ENCODE results near the gene ACBD3. TPM values are rescaled to one million over a fixed set of nuclear protein-coding genes. Genes with fewer than 3 reads are reported as not detected.

Gene ACBD3
- total and polyA plus RNA-seq, 5 donors: 9.5 to 38.4 (median 26.4) TPM

DNA sequence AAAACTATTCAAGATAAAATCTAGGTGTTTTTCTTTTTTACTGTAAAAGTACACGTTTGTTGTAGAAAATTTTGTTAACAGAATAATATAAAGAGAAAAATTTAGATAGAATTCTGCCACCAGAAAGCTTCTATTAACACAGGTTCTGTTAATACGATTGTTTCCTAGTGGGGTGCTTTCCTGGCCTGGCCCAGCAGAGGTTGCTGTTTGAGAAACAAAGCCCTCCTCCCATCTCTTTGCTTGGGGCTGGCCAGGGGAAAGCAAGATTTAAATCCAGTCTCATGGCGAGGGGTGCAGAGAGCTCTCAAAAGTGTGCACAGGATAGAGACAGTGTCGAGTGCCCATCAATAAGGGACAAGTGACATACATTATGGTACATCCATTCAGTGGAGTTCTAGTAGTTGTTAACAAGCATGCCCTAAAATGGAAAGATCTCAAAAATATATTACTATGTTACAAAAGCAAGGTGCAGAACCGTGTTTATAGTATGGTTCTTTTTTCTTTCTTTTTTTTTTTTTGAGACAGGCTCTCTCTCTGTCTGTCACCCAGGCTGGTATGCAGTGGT, 14.6 kb upstream of the ACBD3 start:
- no peaks in the 10 kb centered on the region for H3K4me1 ChIP-seq (ENCODE audit: control insufficient read depth, insufficient read depth, low read length)
- H3K4me3 ChIP-seq (ENCODE audit: low read length): no peak overlapping the region
- WGBS: 55% methylated on average over 5 of the region's 5 CpGs
- intact Hi-C loops (cut with DNase I): no loop called here
- ATAC-seq (no peak), DNase-seq (no peak)
- no peaks in the 10 kb centered on the region for H3K27me3 ChIP-seq (ENCODE audit: control insufficient read depth, insufficient read depth)
- H3K9me3 ChIP-seq (ENCODE audit: control insufficient read depth, low read length): no peaks in the 10 kb centered on the region
- no peak overlapping the region for H3K27ac ChIP-seq (ENCODE audit: low read length)

DNA sequence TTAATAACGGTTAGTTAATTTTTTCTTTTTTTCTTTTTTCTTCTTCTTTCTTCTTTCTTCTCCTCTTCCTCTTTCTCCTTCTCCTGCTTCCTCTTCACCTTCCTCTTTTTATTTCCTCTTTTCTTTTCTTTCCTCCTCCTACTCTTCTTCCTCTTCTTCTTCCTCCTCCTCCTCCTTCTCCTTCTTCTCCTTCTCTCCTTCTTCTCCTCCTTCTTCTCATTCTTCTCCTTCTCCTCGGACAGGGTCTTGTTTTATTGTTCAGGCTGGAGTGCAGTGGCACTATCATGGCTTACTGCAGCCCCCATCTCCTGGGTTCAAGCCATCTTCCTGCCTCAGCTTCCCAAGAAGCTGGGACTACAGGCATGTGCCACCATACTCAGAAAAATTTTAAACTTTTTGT, 13.4 kb upstream of the ACBD3 start:
- ATAC-seq (no peak), DNase-seq (no peak)
- no peaks in the 10 kb centered on the region for H3K4me1 ChIP-seq (ENCODE audit: control insufficient read depth, insufficient read depth, low read length)
- intact Hi-C loops (cut with DNase I): loop anchor here in 3 of 4 donors (5.0 to 10.0 kb wide), 3 partner anchors 73 to 135 kb away; partner anchors contain the start of gene H3-3A (in 1 of the 3)
- 61% methylated on average over 2 of the region's 2 CpGs for WGBS
- no peak overlapping the region for H3K4me3 ChIP-seq (ENCODE audit: low read length)
- H3K9me3 ChIP-seq (ENCODE audit: control insufficient read depth, low read length): no peaks in the 10 kb centered on the region
- H3K27ac ChIP-seq (ENCODE audit: low read length): no peak overlapping the region
- no peaks in the 10 kb centered on the region for H3K27me3 ChIP-seq (ENCODE audit: control insufficient read depth, insufficient read depth)

DNA sequence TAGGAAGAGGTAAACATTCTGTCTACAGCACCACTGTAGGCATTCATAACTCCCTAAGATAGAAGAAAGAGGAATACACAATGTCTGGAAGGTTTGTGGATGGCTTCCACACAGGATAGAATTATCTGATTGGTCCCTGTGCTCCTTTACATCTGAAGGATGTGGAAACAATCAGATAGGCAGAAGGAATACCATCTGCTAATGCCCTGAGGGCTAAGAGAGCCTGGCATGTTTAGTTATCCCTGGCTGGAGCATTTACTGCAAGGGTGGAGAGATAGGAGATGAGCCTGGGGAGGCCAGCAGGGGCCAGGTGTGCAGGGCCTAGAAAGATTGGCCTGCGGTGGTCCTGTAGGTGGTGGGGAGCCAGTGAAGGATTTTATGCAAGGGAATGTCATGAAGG, 8.6 kb upstream of the ACBD3 start:
- ATAC-seq (no peak), DNase-seq (no peak)
- WGBS: 89% methylated on average over 1 of the region's 1 CpG
- intact Hi-C loops (cut with DNase I): loop anchor here in 3 of 4 donors (5.0 to 10.0 kb wide), 3 partner anchors 68 to 130 kb away; partner anchors contain the start of gene H3-3A (in 1 of the 3)
- H3K4me3 ChIP-seq (ENCODE audit: low read length): no peak overlapping the region
- no peaks in the 10 kb centered on the region for H3K9me3 ChIP-seq (ENCODE audit: control insufficient read depth, low read length)
- no peaks in the 10 kb centered on the region for H3K4me1 ChIP-seq (ENCODE audit: control insufficient read depth, insufficient read depth, low read length)
- no peaks in the 10 kb centered on the region for H3K27me3 ChIP-seq (ENCODE audit: control insufficient read depth, insufficient read depth)
- H3K27ac ChIP-seq (ENCODE audit: low read length): no peak overlapping the region

DNA sequence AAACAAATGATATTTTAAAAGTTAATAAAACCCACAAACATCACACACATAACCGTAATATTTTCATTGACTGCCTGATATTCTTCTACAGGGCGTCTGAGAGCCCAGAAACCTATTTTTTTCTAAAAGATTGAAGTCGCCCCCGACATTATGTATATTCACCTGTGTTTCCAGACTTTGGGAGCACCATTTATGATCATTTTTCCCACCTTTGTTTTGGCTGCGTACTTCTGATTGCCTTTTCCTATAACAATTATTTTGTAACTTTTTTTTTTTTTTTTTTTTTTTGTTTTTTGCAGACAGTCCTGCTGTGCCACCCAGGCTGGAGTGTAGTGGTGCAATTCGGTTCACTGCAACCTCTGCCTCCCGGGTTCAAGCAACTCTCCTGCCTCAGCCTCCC, 839 bp upstream of the ACBD3 start:
- no peak overlapping the region for H3K27ac ChIP-seq (ENCODE audit: low read length)
- ATAC-seq (no peak), DNase-seq (no peak)
- intact Hi-C loops (cut with DNase I): no loop called here
- H3K27me3 ChIP-seq (ENCODE audit: control insufficient read depth, insufficient read depth): no peaks in the 10 kb centered on the region
- no peaks in the 10 kb centered on the region for H3K9me3 ChIP-seq (ENCODE audit: control insufficient read depth, low read length)
- H3K4me1 ChIP-seq (ENCODE audit: control insufficient read depth, insufficient read depth, low read length): peaks cover under 1% of the 10 kb centered on the region
- WGBS: 93% methylated on average over 7 of the region's 7 CpGs
- peak overlapping the region; percentile 83 for H3K4me3 ChIP-seq (ENCODE audit: low read length)

DNA sequence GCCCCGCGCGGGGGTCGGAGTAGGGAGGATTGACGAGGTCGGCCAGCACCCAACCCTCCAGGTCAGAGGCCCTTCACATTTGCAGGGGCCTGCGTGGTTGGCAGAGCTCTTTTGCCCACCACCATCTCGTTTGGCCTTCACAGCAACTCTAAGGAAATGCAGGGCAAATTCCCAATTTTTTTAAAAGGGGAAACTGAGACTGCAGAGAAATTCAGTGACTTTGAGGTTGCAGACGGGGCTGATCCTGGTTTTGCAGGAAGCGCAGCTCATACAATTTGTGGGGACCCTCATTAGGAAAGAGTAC, 430 bp upstream of the ACBD3 start:
- intact Hi-C loops (cut with DNase I): no loop called here
- H3K4me3 ChIP-seq (ENCODE audit: low read length): peak overlapping the region; percentile 83
- ATAC-seq (no peak), DNase-seq (no peak)
- peaks cover 3% of the 10 kb centered on the region for H3K4me1 ChIP-seq (ENCODE audit: control insufficient read depth, insufficient read depth, low read length)
- WGBS: 8% methylated on average over 10 of the region's 10 CpGs
- H3K9me3 ChIP-seq (ENCODE audit: control insufficient read depth, low read length): no peaks in the 10 kb centered on the region
- H3K27ac ChIP-seq (ENCODE audit: low read length): peak overlapping the region; percentile 93
- H3K27me3 ChIP-seq (ENCODE audit: control insufficient read depth, insufficient read depth): no peaks in the 10 kb centered on the region

DNA sequence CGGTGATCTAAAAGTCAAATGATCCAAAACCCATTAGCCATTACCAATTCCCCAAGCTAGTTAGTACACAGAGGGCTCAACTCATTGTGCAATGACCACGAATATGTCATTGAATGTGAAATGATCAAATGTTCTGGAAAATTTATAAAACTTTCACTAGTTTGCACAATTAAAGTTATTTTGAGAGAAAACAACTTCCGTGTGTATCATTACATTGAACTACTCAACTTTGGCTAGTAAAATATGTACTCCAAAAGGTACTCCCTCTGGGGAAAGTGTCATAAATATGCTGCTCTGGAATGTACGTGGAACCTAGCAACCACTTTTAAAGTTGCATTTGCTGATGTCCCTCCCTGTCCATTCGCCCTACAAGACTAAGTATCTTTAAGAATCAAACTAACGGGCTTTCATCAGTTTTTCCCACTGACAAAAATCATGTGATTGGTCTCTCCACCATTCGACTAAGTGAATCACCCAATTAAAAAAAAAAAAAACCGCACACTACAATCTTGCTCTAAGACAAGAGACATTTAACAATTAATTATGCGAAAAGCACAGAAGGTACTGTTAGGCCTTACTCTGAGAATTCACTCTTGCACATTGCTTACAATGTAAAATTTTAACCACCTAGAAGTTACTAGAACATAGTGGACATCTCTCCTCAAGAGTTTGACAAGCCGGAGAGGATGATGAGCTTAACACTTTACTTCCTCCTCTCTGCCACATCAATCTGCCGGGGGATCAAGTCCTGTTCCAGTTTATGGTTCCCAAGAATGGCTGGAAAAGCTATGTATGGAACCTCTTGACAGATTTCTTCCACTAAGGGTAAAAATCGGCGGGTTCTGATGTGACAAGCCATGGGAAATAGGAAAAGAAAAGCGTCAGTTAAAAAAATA, 1.2 kb downstream of the ACBD3 start:
- no peak for ATAC-seq
- 20% methylated on average over 14 of the region's 14 CpGs for WGBS
- DNase-seq: no peak
- no peaks in the 10 kb centered on the region for H3K9me3 ChIP-seq (ENCODE audit: control insufficient read depth, low read length)
- H3K27me3 ChIP-seq (ENCODE audit: control insufficient read depth, insufficient read depth): no peaks in the 10 kb centered on the region
- H3K27ac ChIP-seq (ENCODE audit: low read length): peak overlapping the region; percentile 93
- H3K4me3 ChIP-seq (ENCODE audit: low read length): peak overlapping the region; percentile 83
- intact Hi-C loops (cut with DNase I): no loop called here
- H3K4me1 ChIP-seq (ENCODE audit: control insufficient read depth, insufficient read depth, low read length): peaks cover 3% of the 10 kb centered on the region

DNA sequence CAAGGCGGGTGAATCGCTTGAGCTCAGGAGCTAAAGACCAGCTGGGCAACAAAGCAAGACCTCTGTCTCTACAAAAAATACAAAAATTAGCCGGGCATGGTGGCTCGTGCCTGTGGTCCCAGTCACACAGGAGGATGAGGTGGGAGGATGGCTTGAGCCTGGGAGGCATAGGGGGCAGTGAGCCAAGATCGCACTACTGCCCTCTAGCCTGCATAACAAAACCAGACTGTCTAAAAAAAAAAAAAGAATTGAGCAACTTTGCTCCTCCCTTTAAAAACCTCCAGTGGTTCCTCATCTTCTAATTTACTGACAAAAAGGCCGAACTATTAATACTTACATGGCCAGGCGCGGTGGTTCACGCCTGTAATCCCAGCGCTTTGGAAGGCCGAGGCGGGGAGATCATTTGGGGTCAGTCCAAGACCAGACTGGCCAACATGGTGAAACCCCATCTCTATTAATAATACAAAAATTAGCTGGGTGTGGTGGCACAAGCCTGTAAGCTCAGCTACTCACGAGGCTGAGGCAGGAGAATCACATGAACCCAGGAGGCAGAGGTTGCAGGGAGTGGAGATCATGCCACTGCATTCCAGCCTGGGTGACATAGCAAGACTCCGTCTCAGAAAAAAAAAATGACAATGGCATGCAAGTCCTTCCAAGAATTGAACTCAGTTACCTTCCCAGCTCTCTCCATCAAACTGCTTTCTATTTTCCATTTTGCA, 4.4 kb downstream of the ACBD3 start:
- no peak overlapping the region for H3K4me3 ChIP-seq (ENCODE audit: low read length)
- peak in 1 of 2 donors; percentile 52 for ATAC-seq

DNA sequence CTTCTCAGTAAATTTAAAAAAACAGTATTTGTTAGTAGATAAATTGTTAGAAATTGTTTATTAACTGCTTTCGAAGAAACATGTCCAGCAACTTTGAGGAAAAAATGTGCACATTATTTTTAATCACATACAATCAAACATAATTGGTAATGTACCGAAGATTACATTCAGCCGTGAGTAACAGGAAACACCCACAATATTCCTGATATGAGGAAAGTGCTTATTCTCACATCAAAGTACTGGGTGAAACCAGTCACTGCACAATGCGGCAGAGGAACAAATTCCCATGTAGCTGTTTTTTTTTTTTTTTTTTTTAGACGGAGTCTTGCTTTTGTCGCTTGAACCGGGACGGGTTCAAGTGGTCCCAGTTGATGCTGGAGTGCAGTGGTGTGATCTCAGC, 9.7 kb downstream of the ACBD3 start:
- Histone ChIP-seq H3K4me3 (ENCODE audit: low read length) (no peak overlapping the region), H3K27ac (ENCODE audit: low read length) (no peak overlapping the region), H3K27me3 (ENCODE audit: control insufficient read depth, insufficient read depth) (no peaks in the 10 kb centered on the region), H3K4me1 (ENCODE audit: control insufficient read depth, insufficient read depth, low read length) (no peaks in the 10 kb centered on the region), H3K9me3 (ENCODE audit: control insufficient read depth, low read length) (no peaks in the 10 kb centered on the region)
- intact Hi-C loops (cut with DNase I): no loop called here
- 79% methylated on average over 8 of the region's 8 CpGs for WGBS
- DNase-seq (no peak), ATAC-seq (no peak)

More for the DNA sequence above, 4.4 kb downstream of the ACBD3 start:
- H3K27me3 ChIP-seq (ENCODE audit: control insufficient read depth, insufficient read depth): no peaks in the 10 kb centered on the region
- DNase-seq: peak; percentile 61 to 84 (median 71)
- peaks cover 3% of the 10 kb centered on the region for H3K4me1 ChIP-seq (ENCODE audit: control insufficient read depth, insufficient read depth, low read length)
- H3K27ac ChIP-seq (ENCODE audit: low read length): no peak overlapping the region
- 64% methylated on average over 14 of the region's 14 CpGs for WGBS
- no peaks in the 10 kb centered on the region for H3K9me3 ChIP-seq (ENCODE audit: control insufficient read depth, low read length)
- intact Hi-C loops (cut with DNase I): no loop called here

DNA sequence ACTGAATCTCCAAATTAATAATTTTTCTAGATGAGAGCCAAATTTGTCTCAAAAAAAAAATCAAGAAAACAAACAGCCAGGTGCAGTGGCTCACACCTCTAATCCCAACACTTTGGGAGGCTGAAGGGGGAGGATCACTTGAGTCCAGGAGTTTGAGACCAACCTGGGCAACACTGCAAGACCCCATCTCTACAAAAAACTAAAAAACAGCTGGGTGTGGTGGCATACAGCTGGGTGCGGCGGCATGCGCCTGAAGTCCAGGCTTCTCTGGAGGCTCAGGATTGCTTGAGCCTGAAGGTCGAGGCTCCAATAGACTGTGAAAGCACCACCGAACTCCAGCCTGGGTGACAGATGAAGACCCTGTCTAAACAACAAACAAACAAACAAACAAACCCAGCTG, 14.0 kb downstream of the ACBD3 start:
- intact Hi-C loops (cut with DNase I): no loop called here
- H3K9me3 ChIP-seq (ENCODE audit: control insufficient read depth, low read length): no peaks in the 10 kb centered on the region
- no peak overlapping the region for H3K27ac ChIP-seq (ENCODE audit: low read length)
- no peaks in the 10 kb centered on the region for H3K27me3 ChIP-seq (ENCODE audit: control insufficient read depth, insufficient read depth)
- H3K4me3 ChIP-seq (ENCODE audit: low read length): no peak overlapping the region
- no peak for DNase-seq
- ATAC-seq: no peak
- 95% methylated on average over 5 of the region's 5 CpGs for WGBS
- H3K4me1 ChIP-seq (ENCODE audit: control insufficient read depth, insufficient read depth, low read length): no peaks in the 10 kb centered on the region

DNA sequence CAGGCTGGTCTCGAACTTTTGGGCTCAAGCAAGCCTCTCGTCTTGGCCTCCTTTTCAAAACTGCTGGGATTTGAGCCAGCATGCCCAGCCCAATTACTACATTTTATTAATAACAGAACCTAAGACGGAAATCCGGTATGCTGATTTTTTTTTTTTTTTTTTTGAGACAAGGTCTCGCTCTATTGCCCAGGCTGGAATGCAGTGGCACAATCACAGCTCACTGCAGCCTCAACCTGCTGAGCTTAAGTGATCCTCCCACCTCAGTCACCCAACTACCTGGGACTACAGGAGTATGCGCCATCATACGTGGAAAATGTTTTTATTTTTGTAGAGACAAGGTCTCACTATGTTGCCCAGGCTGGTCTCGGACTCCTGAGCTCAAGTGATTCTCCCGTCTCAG, 20.2 kb downstream of the ACBD3 start:
- Histone ChIP-seq H3K27me3 (ENCODE audit: control insufficient read depth, insufficient read depth) (no peaks in the 10 kb centered on the region), H3K27ac (ENCODE audit: low read length) (no peak overlapping the region), H3K4me3 (ENCODE audit: low read length) (no peak overlapping the region), H3K4me1 (ENCODE audit: control insufficient read depth, insufficient read depth, low read length) (no peaks in the 10 kb centered on the region), H3K9me3 (ENCODE audit: control insufficient read depth, low read length) (no peaks in the 10 kb centered on the region)
- no peak for ATAC-seq
- intact Hi-C loops (cut with DNase I): no loop called here
- DNase-seq: no peak
- 81% methylated on average over 9 of the region's 9 CpGs for WGBS

DNA sequence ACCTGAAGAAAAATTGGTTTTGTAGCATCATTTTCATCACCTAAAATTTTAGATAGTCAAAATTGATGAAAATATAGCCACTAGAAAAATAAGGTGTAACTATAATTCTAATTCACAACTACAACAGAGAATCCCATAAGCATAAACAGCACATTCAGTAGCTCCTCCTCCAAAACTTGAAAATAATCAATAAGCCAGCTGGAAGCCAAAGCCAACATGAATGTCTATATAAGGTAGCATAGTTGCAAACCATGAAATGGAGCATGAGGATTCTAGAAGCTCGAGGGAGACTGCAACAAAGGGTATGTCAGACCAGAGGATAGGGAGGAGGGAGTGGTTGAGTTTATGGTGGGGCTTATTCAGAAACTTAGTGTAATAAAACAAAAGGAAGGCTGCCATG, 22.4 kb downstream of the ACBD3 start:
- intact Hi-C loops (cut with DNase I): no loop called here
- no peak for DNase-seq
- Histone ChIP-seq H3K4me1 (ENCODE audit: control insufficient read depth, insufficient read depth, low read length) (no peaks in the 10 kb centered on the region), H3K27ac (ENCODE audit: low read length) (no peak overlapping the region), H3K27me3 (ENCODE audit: control insufficient read depth, insufficient read depth) (no peaks in the 10 kb centered on the region), H3K9me3 (ENCODE audit: control insufficient read depth, low read length) (no peaks in the 10 kb centered on the region), H3K4me3 (ENCODE audit: low read length) (no peak overlapping the region)
- no peak for ATAC-seq
- WGBS: 84% methylated on average over 1 of the region's 1 CpG
